IMR-90 (cell line): ENCODE data around the gene SARS1. TPM values are rescaled to one million over a fixed set of nuclear protein-coding genes. Genes with fewer than 3 reads are reported as not detected.

ENCODE experiments used
- ATAC-seq: fragments of 200-7000 bp; cut with Tn5 transposase; 2 replicates; pipeline ENCODE4 v1.9.1; 2020; ENCODE audit warnings: low read depth, mild to moderate bottlenecking, moderate library complexity
- BruUV-seq: library from RNA; stranded (reverse); fragments of 400-500 nt; replicated peaks from 2 replicates; lab custom pipeline; 2021; lab: Mats Ljungman, UMichigan
- CTCF ChIA-PET: fragments of 300-600 bp; formaldehyde crosslinking; extraction: SDS; loops from one replicate; lab custom pipeline; 2021; ENCODE audit warnings: antibody characterized with exemption; lab: Yijun Ruan, JAX
- POLR2A ChIA-PET: fragments of 300-600 bp; sonication (Branson Sonifier 250); formaldehyde crosslinking; loops from one replicate; lab custom pipeline; 2022; ENCODE audit warnings: antibody characterized with exemption; ENCODE audit not compliant: unreplicated experiment; lab: Charles Lee
- DNase-seq: peaks from one replicate; pipeline ENCODE4 v3.0.0; 2013
- H2AFZ ChIP-seq: replicated peaks from 2 replicates; pipeline ENCODE3; 2013; ENCODE audit warnings: low read length, mild to moderate bottlenecking; ENCODE audit not compliant: poor library complexity
- H2AK5ac ChIP-seq: 2 replicates; pipeline ENCODE4 v1.6.1; 2013; ENCODE audit warnings: low read depth, low read length, inconsistent platforms
- H2AK9ac ChIP-seq: replicated peaks from 2 replicates; pipeline ENCODE3; 2013; ENCODE audit warnings: mild to moderate bottlenecking, low read depth, low read length, moderate library complexity; ENCODE audit not compliant: poor library complexity
- H2BK120ac ChIP-seq: 2 replicates; pipeline ENCODE4 v1.6.1; 2013; ENCODE audit warnings: low read depth, low read length, inconsistent platforms
- H2BK15ac ChIP-seq: 3 replicates; pipeline ENCODE4 v1.6.1; 2013; ENCODE audit warnings: low read depth, low read length, inconsistent platforms
- H2BK20ac ChIP-seq: 2 replicates; pipeline ENCODE4 v1.6.1; 2013; ENCODE audit warnings: low read depth, mild to moderate bottlenecking, inconsistent platforms, low read length, moderate library complexity
- H2BK5ac ChIP-seq: 2 replicates; pipeline ENCODE4 v1.6.1; 2013; ENCODE audit warnings: mild to moderate bottlenecking, low read depth, low read length, inconsistent platforms; ENCODE audit not compliant: poor library complexity, severe bottlenecking
- H3K14ac ChIP-seq: replicated peaks from 2 replicates; pipeline ENCODE4 v1.6.1; 2013; ENCODE audit warnings: low read depth, low read length, inconsistent platforms
- H3K18ac ChIP-seq: 2 replicates; pipeline ENCODE4 v1.6.1; 2013; ENCODE audit warnings: low read depth, low read length, control low read depth
- H3K23ac ChIP-seq: 2 replicates; pipeline ENCODE4 v1.6.1; 2013; ENCODE audit warnings: low read depth, low read length, inconsistent platforms
- H3K27ac ChIP-seq: 2 replicates; pipeline ENCODE4 v1.5.1; 2013; ENCODE audit warnings: mild to moderate bottlenecking, control low read depth, low read length; ENCODE audit not compliant: insufficient read depth
- H3K27me3 ChIP-seq: 2 replicates; pipeline ENCODE4 v1.6.1; 2013; ENCODE audit warnings: low read length; ENCODE audit not compliant: control insufficient read depth, insufficient read depth
- H3K36me3 ChIP-seq: 2 replicates; pipeline ENCODE4 v1.6.1; 2013; ENCODE audit warnings: low read length, mixed read lengths; ENCODE audit not compliant: control insufficient read depth, insufficient read depth
- H3K4ac ChIP-seq: 2 replicates; pipeline ENCODE4 v1.6.1; 2013; ENCODE audit warnings: low read depth, low read length, inconsistent platforms
- H3K4me1 ChIP-seq: 2 replicates; pipeline ENCODE4 v1.6.1; 2013; ENCODE audit warnings: low read length, mixed read lengths; ENCODE audit not compliant: control insufficient read depth, insufficient read depth
- H3K4me2 ChIP-seq: 2 replicates; pipeline ENCODE4 v1.6.1; 2013; ENCODE audit warnings: low read depth, mild to moderate bottlenecking, control low read depth, low read length, moderate library complexity
- H3K4me3 ChIP-seq: 2 replicates; pipeline ENCODE4 v1.5.1; 2013; ENCODE audit warnings: low read depth, mild to moderate bottlenecking, control low read depth, low read length, moderate library complexity; ENCODE audit not compliant: insufficient read depth
- H3K56ac ChIP-seq: 2 replicates; pipeline ENCODE4 v1.6.1; 2013; ENCODE audit warnings: low read length, inconsistent platforms; ENCODE audit not compliant: insufficient read depth; ENCODE audit errors: extremely low read depth
- H3K79me1 ChIP-seq, 2 experiments: 2 replicates each; pipeline ENCODE4 v1.6.1; 2013; ENCODE audit warnings: low read length in 2 of 2, inconsistent platforms in 1 of 2, low read depth in 1 of 2
- H3K9ac ChIP-seq: 2 replicates; pipeline ENCODE4 v1.6.1; 2013; ENCODE audit warnings: low read depth, low read length, control low read depth
- H3K9me1 ChIP-seq: 2 replicates; pipeline ENCODE4 v1.6.1; 2013; ENCODE audit warnings: low read length, inconsistent platforms; ENCODE audit not compliant: insufficient read depth
- H3K9me3 ChIP-seq: 2 replicates; pipeline ENCODE4 v1.6.1; 2013; ENCODE audit warnings: low read length; ENCODE audit not compliant: control insufficient read depth, insufficient read depth
- H4K20me1 ChIP-seq: 2 replicates; pipeline ENCODE4 v1.6.1; 2013; ENCODE audit warnings: low read length, inconsistent platforms; ENCODE audit not compliant: insufficient read depth
- H4K5ac ChIP-seq: 2 replicates; pipeline ENCODE4 v1.6.1; 2013; ENCODE audit warnings: mild to moderate bottlenecking, low read depth, low read length, control low read depth
- H4K8ac ChIP-seq, 2 experiments: 2 replicates each; pipeline ENCODE4 v1.6.1; 2013; ENCODE audit warnings: low read depth in 2 of 2, low read length in 2 of 2, control low read depth in 1 of 2, inconsistent platforms in 1 of 2
- H4K91ac ChIP-seq: 2 replicates; pipeline ENCODE4 v1.6.1; 2013; ENCODE audit warnings: low read depth, low read length, inconsistent platforms; ENCODE audit not compliant: insufficient read depth
- BHLHE40 ChIP-seq: fragments of 150-350 bp; IDR thresholded peaks from 2 replicates; pipeline ENCODE4 v1.6.1; 2016; ENCODE audit warnings: mild to moderate bottlenecking, low read depth, low read length
- CEBPB ChIP-seq: IDR thresholded peaks from 2 replicates; pipeline ENCODE4 v1.6.1; 2012; ENCODE audit warnings: low read depth, low read length, improper control_type of control experiment
- CHD1 ChIP-seq: IDR thresholded peaks from 2 replicates; pipeline ENCODE4 v1.6.1; 2012; ENCODE audit warnings: low read depth, low read length, improper control_type of control experiment
- FOS ChIP-seq: fragments of 150-350 bp; IDR thresholded peaks from 2 replicates; pipeline ENCODE4 v1.6.1; 2016; ENCODE audit warnings: low read depth, low read length
- MAFK ChIP-seq: IDR thresholded peaks from 2 replicates; pipeline ENCODE4 v1.6.1; 2012; ENCODE audit warnings: low read depth, low read length, improper control_type of control experiment
- MAZ ChIP-seq: IDR thresholded peaks from 2 replicates; pipeline ENCODE4 v1.6.1; 2012; ENCODE audit warnings: low read depth, mild to moderate bottlenecking, low read length, improper control_type of control experiment, moderate library complexity, borderline replicate concordance
- MXI1 ChIP-seq: IDR thresholded peaks from 2 replicates; pipeline ENCODE4 v1.6.1; 2012; ENCODE audit warnings: low read depth, mild to moderate bottlenecking, low read length, moderate library complexity, borderline replicate concordance
- NFE2L2 ChIP-seq: fragments of 150-350 bp; IDR thresholded peaks from 2 replicates; pipeline ENCODE4 v1.6.1; 2016; ENCODE audit warnings: low read depth, mild to moderate bottlenecking, low read length
- POLR2A ChIP-seq: IDR thresholded peaks from 2 replicates; pipeline ENCODE4 v1.6.1; 2012; ENCODE audit warnings: mild to moderate bottlenecking, low read depth, low read length
- RCOR1 ChIP-seq: IDR thresholded peaks from 2 replicates; pipeline ENCODE4 v1.6.1; 2012; ENCODE audit warnings: mild to moderate bottlenecking, low read length, improper control_type of control experiment; ENCODE audit not compliant: insufficient replicate concordance
- RFX5 ChIP-seq: IDR thresholded peaks from 2 replicates; pipeline ENCODE4 v1.8.0; 2012; ENCODE audit warnings: low read depth, mild to moderate bottlenecking, low read length, moderate library complexity
- SMC3 ChIP-seq: fragments of 150-350 bp; IDR thresholded peaks from 2 replicates; pipeline ENCODE4 v1.6.1; 2016; ENCODE audit warnings: low read depth, mild to moderate bottlenecking, antibody characterized with exemption, low read length, moderate library complexity
- WGBS, 2 experiments: methylation state at CpG; one replicate each; pipeline versions ENCODE4 v1.1.5 to v1.1.7; 2013; ENCODE audit warnings: missing lambda C conversion rate in 2 of 2; ENCODE audit not compliant: insufficient read length in 1 of 2; ENCODE audit errors: extremely low coverage in 2 of 2; 5-methylcytosine and 5-hydroxymethylcytosine counted together
- dilution Hi-C: fragments of 300-500 bp; cut with HindIII; formaldehyde crosslinking; loops from one replicate; pipeline ENCODE4 v1.14.3; 2018; ENCODE audit warnings: low sequenced_read_pairs; ENCODE audit not compliant: unreplicated experiment
- in situ Hi-C: fragments of 300-500 bp; cut with MboI; formaldehyde crosslinking; loops from 3 replicates; pipeline ENCODE4 v1.14.3; 2019; ENCODE audit warnings: low sequenced_read_pairs, inconsistent platforms, mixed read lengths
- intact Hi-C: fragments of 100-400 bp; cut with micrococcal nuclease; formaldehyde crosslinking; loops from 2 replicates; pipeline ENCODE4 v1.10.0; 2022
- polyA plus RNA-seq, 3 experiments: library from polyadenylated mRNA; depleted of rRNA; stranded (reverse); fragments of >200 nt; gene quantifications; 2 replicates each; pipeline ENCODE4 v1.2.3, GENCODE V29; 2012; ENCODE audit warnings: low replicate concordance in 1 of 3
- total RNA-seq: library from RNA; depleted of rRNA; stranded (reverse); fragments of >200 nt; gene quantifications from 2 replicates; pipeline ENCODE4 v1.2.3, GENCODE V29; 2012
- TF ChIP-seq, protein P1 (sequence below): conservative IDR thresholded peaks from 2 replicates; pipeline ENCODE4 v1.5.1; 2012; ENCODE audit warnings: mild to moderate bottlenecking, low read depth, low read length, improper control_type of control experiment
- TF ChIP-seq, protein P2 (sequence below): fragments of 150-350 bp; IDR thresholded peaks from 2 replicates; pipeline ENCODE4 v1.6.1; 2016; ENCODE audit warnings: low read depth, mild to moderate bottlenecking, low read length, moderate library complexity, borderline replicate concordance

The SARS1 gene
- total and polyA plus RNA-seq, 2 of the 4 experiments (the other 2 are of a cell fraction): 231 to 348 TPM

GRCh38 chr1:109208836-109209463 is 4.8 kb upstream of the SARS1 start:
- Histone ChIP-seq H2BK20ac (peak overlapping the region; percentile 21), H4K91ac (0 out of 2 replicates have a peak overlapping the region, but pooled peaks have one; percentile 21), H2BK15ac (peak overlapping the region; percentile 59; the same call in 2 of the 3 replicates), H4K5ac (peak overlapping the region; percentile 21), H3K79me1 (peaks cover 7 to 8% of the 10 kb centered on the region in 2 experiments; a peak in 3 of 4 replicates), H2BK5ac (no peak overlapping the region), H3K27ac (no peak overlapping the region), H3K23ac (peak overlapping the region; percentile 41; the same call in 1 of the 2 replicates), H3K4me2 (peak overlapping the region; percentile 45), H2AK9ac (peak overlapping the region; percentile 87), H3K14ac (peak overlapping the region; percentile 33), H2AFZ (peak overlapping the region; percentile 84), H4K8ac (peak overlapping the region; percentile 53 to 56; a peak in 2 of 4 replicates), H3K18ac (no peak overlapping the region), H3K4me3 (no peak overlapping the region; the same call in 1 of the 2 replicates), H3K9ac (no peak overlapping the region), H2AK5ac (peak overlapping the region; percentile 23; the same call in 1 of the 2 replicates), H3K27me3 (no peaks in the 10 kb centered on the region), H3K9me3 (no peaks in the 10 kb centered on the region), H3K4ac (peak overlapping the region; percentile 45; the same call in 1 of the 2 replicates), H2BK120ac (peak overlapping the region; percentile 39), H3K56ac (no peak overlapping the region), H3K4me1 (peaks cover 9% of the 10 kb centered on the region), H3K9me1 (peaks cover 9% of the 10 kb centered on the region), H3K36me3 (no peaks in the 10 kb centered on the region), H4K20me1 (no peaks in the 10 kb centered on the region)
- 100% methylated on average over 2 of the region's 9 CpGs; no CpG with 5 or more reads in 1 of the 2 experiments for WGBS, 2 experiments
- BruUV-seq: no TSS peak
- 0 out of 2 replicates have a peak, but pooled peaks have one; percentile 9 for ATAC-seq
- DNase-seq: peak; percentile 53
- dilution Hi-C loops (loop anchor here (25.0 kb wide), 1 partner anchor 128 kb away; no protein-coding TSS in a partner anchor), in situ Hi-C loops (no loop called here), intact Hi-C loops (no loop called here)
- POLR2A ChIA-PET: no interaction called here
- CTCF ChIA-PET: interaction anchor here (0.6 to 1.2 kb wide), 2 partner anchors 11 to 324 kb away, joined by 3 read pairs; no protein-coding TSS in a partner anchor
- TF ChIP-seq CEBPB (no peak), RFX5 (no peak), FOS (no peak), MXI1 (no peak), RCOR1 (no peak), CHD1 (no peak), POLR2A (no peak), MAFK (no peak), NFE2L2 (no peak), BHLHE40 (no peak), SMC3 (no peak), MAZ (no peak)
- TF ChIP-seq, protein P1, sequence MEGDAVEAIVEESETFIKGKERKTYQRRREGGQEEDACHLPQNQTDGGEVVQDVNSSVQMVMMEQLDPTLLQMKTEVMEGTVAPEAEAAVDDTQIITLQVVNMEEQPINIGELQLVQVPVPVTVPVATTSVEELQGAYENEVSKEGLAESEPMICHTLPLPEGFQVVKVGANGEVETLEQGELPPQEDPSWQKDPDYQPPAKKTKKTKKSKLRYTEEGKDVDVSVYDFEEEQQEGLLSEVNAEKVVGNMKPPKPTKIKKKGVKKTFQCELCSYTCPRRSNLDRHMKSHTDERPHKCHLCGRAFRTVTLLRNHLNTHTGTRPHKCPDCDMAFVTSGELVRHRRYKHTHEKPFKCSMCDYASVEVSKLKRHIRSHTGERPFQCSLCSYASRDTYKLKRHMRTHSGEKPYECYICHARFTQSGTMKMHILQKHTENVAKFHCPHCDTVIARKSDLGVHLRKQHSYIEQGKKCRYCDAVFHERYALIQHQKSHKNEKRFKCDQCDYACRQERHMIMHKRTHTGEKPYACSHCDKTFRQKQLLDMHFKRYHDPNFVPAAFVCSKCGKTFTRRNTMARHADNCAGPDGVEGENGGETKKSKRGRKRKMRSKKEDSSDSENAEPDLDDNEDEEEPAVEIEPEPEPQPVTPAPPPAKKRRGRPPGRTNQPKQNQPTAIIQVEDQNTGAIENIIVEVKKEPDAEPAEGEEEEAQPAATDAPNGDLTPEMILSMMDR: no peak
- TF ChIP-seq, protein P2, sequence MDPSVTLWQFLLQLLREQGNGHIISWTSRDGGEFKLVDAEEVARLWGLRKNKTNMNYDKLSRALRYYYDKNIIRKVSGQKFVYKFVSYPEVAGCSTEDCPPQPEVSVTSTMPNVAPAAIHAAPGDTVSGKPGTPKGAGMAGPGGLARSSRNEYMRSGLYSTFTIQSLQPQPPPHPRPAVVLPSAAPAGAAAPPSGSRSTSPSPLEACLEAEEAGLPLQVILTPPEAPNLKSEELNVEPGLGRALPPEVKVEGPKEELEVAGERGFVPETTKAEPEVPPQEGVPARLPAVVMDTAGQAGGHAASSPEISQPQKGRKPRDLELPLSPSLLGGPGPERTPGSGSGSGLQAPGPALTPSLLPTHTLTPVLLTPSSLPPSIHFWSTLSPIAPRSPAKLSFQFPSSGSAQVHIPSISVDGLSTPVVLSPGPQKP: no peak
